ENCODE measurements around the gene NUDT9. TPM values are rescaled to one million over a fixed set of nuclear protein-coding genes. Genes with fewer than 3 reads are reported as not detected.
"Not testable (repeated sequence)": the region's sequence is repeated elsewhere in the genome, so short reads cannot be mapped to it uniquely, and the experiment has no call there.

The NUDT9 gene
- total RNA-seq = 10 to 100 TPM; 10.9 to 11.0 TPM

- Mint-ChIP-seq H3K4me1 (ENCODE audit: low read depth) (peaks cover 27% of the 10 kb centered on the region), H3K27me3 (ENCODE audit: low read depth) (no peaks in the 10 kb centered on the region), H3K27ac (peak within 1 kb of the TSS; percentile 96), H3K9me3 (ENCODE audit: insufficient read depth) (no peaks in the 10 kb centered on the region), H3K4me3 (peak within 1 kb of the TSS; percentile 96), H3K36me3 (ENCODE audit: low read depth) (peaks cover 3% of the 10 kb centered on the region)
- CTCF ChIA-PET = interaction anchor here (0.8 to 6.5 kb wide), 9 partner anchors 12 to 271 kb away, joined by 3 to 68 read pairs (median 5); partner anchors contain the start of gene HSD17B11
- ATAC-seq (peak; percentile 90), DNase-seq (peak; percentile 91)
- POLR2A ChIA-PET = interaction anchor here (0.6 to 2.7 kb wide), 6 partner anchors 15 to 496 kb away, joined by 3 to 26 read pairs (median 5); partner anchors contain the start of gene HSD17B11
Measured at GRCh38 chr4:87422104-87423052, at the start of gene NUDT9. TSS of gene NUDT9 (plus strand) at chr4:87422573. CDS start at chr4:87422906, 333 bp downstream.

- peaks cover 17% of the 10 kb centered on the region for H3K36me3 Mint-ChIP-seq (ENCODE audit: low read depth)
Measured at GRCh38 chr4:87375719-87376291, 46.6 kb upstream of the NUDT9 start.

GRCh38 chr4:87377816-87378215 is 44.6 kb upstream of the NUDT9 start:
- POLR2A ChIA-PET = no interaction called here

More at GRCh38 chr4:87375719-87376291, 46.6 kb upstream of the NUDT9 start:
- H3K4me1 Mint-ChIP-seq (ENCODE audit: low read depth) = peaks cover 2% of the 10 kb centered on the region
- H3K4me3 Mint-ChIP-seq = no peak overlapping the region
- no peaks in the 10 kb centered on the region for H3K9me3 Mint-ChIP-seq (ENCODE audit: insufficient read depth)
- DNase-seq = no peak
- peak overlapping the region; percentile 46 for H3K27ac Mint-ChIP-seq
- POLR2A ChIA-PET = interaction anchor here (1.0 kb wide), 1 partner anchor 49 kb away, joined by 3 read pairs; no protein-coding TSS in a partner anchor
- H3K27me3 Mint-ChIP-seq (ENCODE audit: low read depth) = no peaks in the 10 kb centered on the region
- CTCF ChIA-PET = interaction anchor here (0.6 to 4.8 kb wide), 29 partner anchors 9 to 1106 kb away, joined by 3 to 100 read pairs (median 5); partner anchors contain the start of genes HSD17B11 and NUDT9
- peak; percentile 44 for ATAC-seq

GRCh38 chr4:87382116-87382515 is 40.3 kb upstream of the NUDT9 start:
- ATAC-seq = no peak

More at GRCh38 chr4:87377816-87378215, 44.6 kb upstream of the NUDT9 start:
- Mint-ChIP-seq H3K27me3 (ENCODE audit: low read depth) (no peaks in the 10 kb centered on the region), H3K36me3 (ENCODE audit: low read depth) (peaks cover 11% of the 10 kb centered on the region), H3K4me3 (no peak overlapping the region), H3K27ac (no peak overlapping the region), H3K9me3 (ENCODE audit: insufficient read depth) (no peaks in the 10 kb centered on the region), H3K4me1 (ENCODE audit: low read depth) (peaks cover 2% of the 10 kb centered on the region)
- CTCF ChIA-PET = interaction anchor here (0.7 to 4.8 kb wide), 5 partner anchors 12 to 89 kb away, joined by 3 to 100 read pairs (median 22); partner anchors contain the start of genes HSD17B11 and NUDT9
- ATAC-seq = no peak
- no peak for DNase-seq

GRCh38 chr4:87382931-87383330 is 39.4 kb upstream of the NUDT9 start:
- Mint-ChIP-seq H3K4me3 (no peak overlapping the region), H3K4me1 (ENCODE audit: low read depth) (peaks cover 20% of the 10 kb centered on the region), H3K9me3 (ENCODE audit: insufficient read depth) (peaks cover 10% of the 10 kb centered on the region), H3K27me3 (ENCODE audit: low read depth) (no peaks in the 10 kb centered on the region), H3K36me3 (ENCODE audit: low read depth) (peaks cover 36% of the 10 kb centered on the region), H3K27ac (no peak overlapping the region)
- POLR2A ChIA-PET = interaction anchor here (1.7 kb wide), 1 partner anchor 39 kb away, joined by 5 read pairs; the partner anchor contains the start of gene NUDT9
- CTCF ChIA-PET = no interaction called here
- DNase-seq = no peak
- no peak for ATAC-seq

More at GRCh38 chr4:87382116-87382515, 40.3 kb upstream of the NUDT9 start:
- CTCF ChIA-PET = no interaction called here
- DNase-seq = no peak
- peaks cover 29% of the 10 kb centered on the region for H3K36me3 Mint-ChIP-seq (ENCODE audit: low read depth)
- POLR2A ChIA-PET = interaction anchor here (1.7 kb wide), 1 partner anchor 40 kb away, joined by 5 read pairs; the partner anchor contains the start of gene NUDT9
- no peak overlapping the region for H3K4me3 Mint-ChIP-seq
- peaks cover 7% of the 10 kb centered on the region for H3K9me3 Mint-ChIP-seq (ENCODE audit: insufficient read depth)
- no peak overlapping the region for H3K27ac Mint-ChIP-seq
- peaks cover 14% of the 10 kb centered on the region for H3K4me1 Mint-ChIP-seq (ENCODE audit: low read depth)
- no peaks in the 10 kb centered on the region for H3K27me3 Mint-ChIP-seq (ENCODE audit: low read depth)

- not testable (repeated sequence) for ATAC-seq; DNase-seq; H3K27ac Mint-ChIP-seq; H3K27me3 Mint-ChIP-seq (ENCODE audit: low read depth); H3K4me3 Mint-ChIP-seq
- POLR2A ChIA-PET = interaction anchor here (0.7 kb wide), 1 partner anchor 91 kb away, joined by 3 read pairs; no protein-coding TSS in a partner anchor
- Mint-ChIP-seq H3K9me3 (ENCODE audit: insufficient read depth) (peaks cover 16% of the 10 kb centered on the region), H3K36me3 (ENCODE audit: low read depth) (peaks cover 49% of the 10 kb centered on the region), H3K4me1 (ENCODE audit: low read depth) (peaks cover 34% of the 10 kb centered on the region)
- CTCF ChIA-PET = interaction anchor here (1.0 kb wide), 1 partner anchor 9 kb away, joined by 3 read pairs; no protein-coding TSS in a partner anchor
Measured at GRCh38 chr4:87384466-87385132, 37.8 kb upstream of the NUDT9 start.

- ChIA-PET CTCF (interaction anchor here (1.0 to 8.0 kb wide), 3 partner anchors 11 to 35 kb away, joined by 3 to 68 read pairs (median 49); partner anchors contain the start of gene NUDT9), POLR2A (no interaction called here)
- Mint-ChIP-seq H3K4me1 (ENCODE audit: low read depth) (peaks cover 44% of the 10 kb centered on the region), H3K4me3 (no peak overlapping the region), H3K27ac (no peak overlapping the region), H3K27me3 (ENCODE audit: low read depth) (no peaks in the 10 kb centered on the region), H3K36me3 (ENCODE audit: low read depth) (peaks cover 50% of the 10 kb centered on the region), H3K9me3 (ENCODE audit: insufficient read depth) (peaks cover 16% of the 10 kb centered on the region)
- DNase-seq (no peak), ATAC-seq (no peak)
Measured at GRCh38 chr4:87387237-87387636, 35.1 kb upstream of the NUDT9 start.

- H3K27me3 Mint-ChIP-seq (ENCODE audit: low read depth) = no peaks in the 10 kb centered on the region
- no peak overlapping the region for H3K27ac Mint-ChIP-seq
- POLR2A ChIA-PET = no interaction called here
- H3K4me1 Mint-ChIP-seq (ENCODE audit: low read depth) = peaks cover 40% of the 10 kb centered on the region
- no peak for DNase-seq
- H3K9me3 Mint-ChIP-seq (ENCODE audit: insufficient read depth) = peaks cover 16% of the 10 kb centered on the region
- CTCF ChIA-PET = interaction anchor here (5.8 to 8.0 kb wide), 2 partner anchors 12 to 33 kb away, joined by 49 to 68 read pairs; partner anchors contain the start of gene NUDT9
- H3K36me3 Mint-ChIP-seq (ENCODE audit: low read depth) = peaks cover 43% of the 10 kb centered on the region
- H3K4me3 Mint-ChIP-seq = peak overlapping the region; percentile 88
- ATAC-seq = no peak
Measured at GRCh38 chr4:87388901-87389300, 33.5 kb upstream of the NUDT9 start.

GRCh38 chr4:87390055-87390454 is 32.3 kb upstream of the NUDT9 start:
- ATAC-seq; H3K27me3 Mint-ChIP-seq (ENCODE audit: low read depth); DNase-seq: not testable (repeated sequence)
- CTCF ChIA-PET = interaction anchor here (1.0 to 8.0 kb wide), 7 partner anchors 14 to 239 kb away, joined by 3 to 68 read pairs (median 12); partner anchors contain the start of gene NUDT9
- peaks cover 16% of the 10 kb centered on the region for H3K9me3 Mint-ChIP-seq (ENCODE audit: insufficient read depth)
- H3K4me1 Mint-ChIP-seq (ENCODE audit: low read depth) = peaks cover 47% of the 10 kb centered on the region
- POLR2A ChIA-PET = interaction anchor here (1.3 to 2.6 kb wide), 4 partner anchors 10 to 32 kb away, joined by 5 to 26 read pairs (median 10); partner anchors contain the start of gene NUDT9
- H3K4me3 Mint-ChIP-seq = peak overlapping the region; percentile 88
- H3K27ac Mint-ChIP-seq = peak overlapping the region; percentile 88
- H3K36me3 Mint-ChIP-seq (ENCODE audit: low read depth) = peaks cover 36% of the 10 kb centered on the region

- ATAC-seq (peak; percentile 2), DNase-seq (no peak)
- H3K36me3 Mint-ChIP-seq (ENCODE audit: low read depth) = peaks cover 34% of the 10 kb centered on the region
- ChIA-PET CTCF (interaction anchor here (0.8 to 8.0 kb wide), 9 partner anchors 10 to 240 kb away, joined by 3 to 68 read pairs (median 8); partner anchors contain the start of gene NUDT9), POLR2A (interaction anchor here (0.7 to 2.6 kb wide), 7 partner anchors 9 to 61 kb away, joined by 4 to 26 read pairs (median 5); partner anchors contain the start of gene NUDT9)
- peaks cover 16% of the 10 kb centered on the region for H3K9me3 Mint-ChIP-seq (ENCODE audit: insufficient read depth)
- no peaks in the 10 kb centered on the region for H3K27me3 Mint-ChIP-seq (ENCODE audit: low read depth)
- peak overlapping the region; percentile 88 for H3K27ac Mint-ChIP-seq
- peak overlapping the region; percentile 88 for H3K4me3 Mint-ChIP-seq
- H3K4me1 Mint-ChIP-seq (ENCODE audit: low read depth) = peaks cover 48% of the 10 kb centered on the region
Measured at GRCh38 chr4:87390551-87390890, 31.9 kb upstream of the NUDT9 start.

Measured in activated CD8-positive, alpha-beta T cell treated with anti-CD3 and anti-CD28 coated beads, Interleukin-2, amount 10 ng/mL, durations not matched to agents 7 days and 5 days (primary cell).